Measurements from ENCODE around the gene SUCO. TPM values are rescaled to one million over a fixed set of nuclear protein-coding genes. Genes with fewer than 3 reads are reported as not detected.
"Not testable (repeated sequence)": the region's sequence is repeated elsewhere in the genome, so short reads cannot be mapped to it uniquely, and the experiment has no call there.

The SUCO gene
- total RNA-seq, 4 donors from 2014 or later: 30.0 to 32.8 (median 30.7) TPM

GRCh38 chr1:172486805-172487454, 46.0 kb upstream of the SUCO start:
- TF ChIP-seq CTCF (IDR thresholded peaks at IDR 0.05) (no peak), POLR2A (IDR thresholded peaks at IDR 0.05) (no peak)
- WGBS, 2 donors: 65 to 67% methylated on average over 3 of the region's 3 CpGs
- no peak for DNase-seq (ENCODE audit: low spot score in 2 of 2)
- H3K4me3 ChIP-seq (ENCODE audit: low read depth, poor library complexity, severe bottlenecking): no peak overlapping the region
- intact Hi-C loops (cut with DNase I; ENCODE audit: low total_unique reads): no loop called here

GRCh38 chr1:172487550-172487949, 45.4 kb upstream of the SUCO start:
- intact Hi-C loops (cut with DNase I; ENCODE audit: low total_unique reads): no loop called here
- no peak overlapping the region for H3K4me3 ChIP-seq (ENCODE audit: low read depth, poor library complexity, severe bottlenecking)
- TF ChIP-seq CTCF (IDR thresholded peaks at IDR 0.05): no peak
- no peak for TF ChIP-seq POLR2A (IDR thresholded peaks at IDR 0.05)
- DNase-seq (ENCODE audit: low spot score in 2 of 2): no peak
- WGBS, 2 donors: 63% methylated on average over 4 of the region's 4 CpGs

DNA sequence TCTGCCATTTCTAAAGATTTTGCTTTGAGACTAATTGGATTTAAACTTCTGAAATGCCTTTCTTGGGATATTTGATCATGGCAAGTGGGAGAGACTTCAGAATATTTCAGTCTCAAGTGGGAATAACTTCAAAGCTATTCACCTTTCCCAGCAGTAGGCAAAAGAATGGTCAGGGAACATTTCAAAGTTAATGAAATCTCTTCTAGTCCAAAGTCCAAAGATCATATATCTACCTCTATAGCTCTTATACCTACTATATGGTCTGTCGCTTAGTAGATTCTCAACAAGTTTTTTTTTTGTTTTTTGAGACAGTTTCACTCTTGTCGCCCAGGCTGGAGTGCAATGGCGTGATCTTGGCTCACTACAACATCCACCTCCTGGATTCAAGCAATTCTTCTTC, 44.6 kb upstream of the SUCO start:
- no peak overlapping the region for H3K4me3 ChIP-seq (ENCODE audit: low read depth, poor library complexity, severe bottlenecking)
- intact Hi-C loops (cut with DNase I; ENCODE audit: low total_unique reads): no loop called here
- WGBS, 2 donors: 94 to 98% methylated on average over 3 of the region's 3 CpGs
- no peak for DNase-seq (ENCODE audit: low spot score in 2 of 2)
- TF ChIP-seq POLR2A (IDR thresholded peaks at IDR 0.05) (no peak), CTCF (IDR thresholded peaks at IDR 0.05) (no peak)

DNA sequence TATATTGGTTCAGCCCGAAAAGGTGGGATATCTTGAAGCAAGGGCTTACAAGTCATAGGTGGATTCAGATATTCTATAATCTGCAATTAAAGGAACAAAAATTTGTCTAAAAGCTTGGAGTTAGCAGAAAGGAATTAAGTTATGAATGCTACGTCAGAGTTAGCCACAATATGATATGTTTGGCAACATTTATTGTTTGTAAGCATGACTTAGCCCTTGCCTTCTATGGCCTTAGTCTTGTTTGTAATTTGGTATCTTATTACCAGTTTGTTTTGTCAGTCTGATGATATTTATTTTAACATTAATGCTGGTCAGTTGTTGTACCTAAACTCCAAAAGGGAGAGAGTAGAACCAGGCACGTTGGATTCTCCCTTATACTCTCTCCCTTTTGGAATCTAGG, 43.1 kb upstream of the SUCO start:
- 81 to 88% methylated on average over 3 of the region's 3 CpGs for WGBS, 2 donors
- no peak overlapping the region for H3K4me3 ChIP-seq (ENCODE audit: low read depth, poor library complexity, severe bottlenecking)
- TF ChIP-seq CTCF (IDR thresholded peaks at IDR 0.05) (no peak), POLR2A (IDR thresholded peaks at IDR 0.05) (no peak)
- intact Hi-C loops (cut with DNase I; ENCODE audit: low total_unique reads): no loop called here
- DNase-seq (ENCODE audit: low spot score in 2 of 2): no peak

GRCh38 chr1:172492421-172492820, 40.5 kb upstream of the SUCO start:
- intact Hi-C loops (cut with DNase I; ENCODE audit: low total_unique reads): no loop called here
- no peak for TF ChIP-seq POLR2A (IDR thresholded peaks at IDR 0.05)
- TF ChIP-seq CTCF (IDR thresholded peaks at IDR 0.05): no peak
- H3K4me3 ChIP-seq (ENCODE audit: low read depth, poor library complexity, severe bottlenecking): no peak overlapping the region
- no peak for DNase-seq (ENCODE audit: low spot score in 2 of 2)
- WGBS, 2 donors: 66 to 77% methylated on average over 1 of the region's 1 CpG

DNA sequence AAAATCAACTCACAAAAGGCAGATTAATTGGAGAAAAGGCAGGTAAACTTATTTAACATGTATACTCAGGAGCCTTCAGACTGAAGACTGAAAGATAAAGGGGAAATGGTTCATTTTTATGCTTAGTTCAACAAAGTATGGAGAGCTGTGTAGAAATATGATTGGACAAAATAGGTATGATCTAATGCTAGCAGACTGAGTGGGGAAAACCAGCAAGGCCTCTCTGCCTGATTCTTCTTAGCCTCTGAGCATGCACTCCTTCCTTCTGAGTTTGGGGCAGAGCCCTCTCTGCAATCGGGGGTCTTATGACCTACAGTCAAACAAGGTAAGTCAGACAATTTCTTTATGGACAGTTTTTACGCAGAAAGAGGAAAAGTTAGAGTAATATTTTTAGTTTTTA, 38.8 kb upstream of the SUCO start:
- intact Hi-C loops (cut with DNase I; ENCODE audit: low total_unique reads): no loop called here
- DNase-seq (ENCODE audit: low spot score in 2 of 2): no peak
- no peak overlapping the region for H3K4me3 ChIP-seq (ENCODE audit: low read depth, poor library complexity, severe bottlenecking)
- no peak for TF ChIP-seq CTCF (IDR thresholded peaks at IDR 0.05)
- no peak for TF ChIP-seq POLR2A (IDR thresholded peaks at IDR 0.05)
- WGBS, 2 donors: 93 to 97% methylated on average over 2 of the region's 2 CpGs

DNA sequence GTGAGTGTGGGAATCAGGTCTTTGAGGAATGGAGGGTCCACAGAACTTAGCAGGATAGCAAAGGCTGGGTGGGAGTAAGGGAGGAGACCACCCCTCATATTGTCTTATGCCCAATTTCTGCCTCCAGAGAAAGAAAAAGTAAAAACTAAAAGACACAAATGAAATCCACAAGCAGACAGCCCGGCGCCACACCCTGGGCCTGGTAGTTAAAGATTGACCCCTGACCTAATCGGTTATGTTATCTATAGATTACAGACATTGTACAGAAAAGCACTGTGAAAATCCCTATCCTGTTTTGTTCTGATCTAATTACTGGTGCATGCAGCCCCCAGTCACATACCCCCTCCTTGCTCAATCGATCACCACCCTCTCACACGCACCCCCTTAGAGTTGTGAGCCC, 36.8 kb upstream of the SUCO start:
- DNase-seq (ENCODE audit: low spot score in 2 of 2); intact Hi-C loops (cut with DNase I; ENCODE audit: low total_unique reads): not testable (repeated sequence)
- WGBS, 2 donors: 90 to 93% methylated on average over 5 of the region's 5 CpGs

More for the DNA sequence above, 36.8 kb upstream of the SUCO start:
- H3K4me3 ChIP-seq (ENCODE audit: low read depth, poor library complexity, severe bottlenecking): not testable (repeated sequence)

All from lower leg skin (tissue), 4 donors.